ENCODE data around the gene TRAPPC4. TPM values are rescaled to one million over a fixed set of nuclear protein-coding genes. Genes with fewer than 3 reads are reported as not detected.

The TRAPPC4 gene
- total RNA-seq, 1 donor from 2014 or later: 60.1 TPM

GRCh38 chr11:119021631-119022030 lies 3.1 kb downstream of the TRAPPC4 start:
- POLR2A ChIA-PET: interaction anchor here (1.3 kb wide), 1 partner anchor 63 kb away, joined by 12 read pairs; the partner anchor contains the start of gene HMBS
- ATAC-seq (ENCODE audit: low read depth) (no peak), DNase-seq (no peak)
- H3K27me3 Mint-ChIP-seq: no peaks in the 10 kb centered on the region
- no peak overlapping the region for H3K27ac Mint-ChIP-seq
- H3K36me3 Mint-ChIP-seq (ENCODE audit: low read depth): peaks cover 74% of the 10 kb centered on the region
- H3K4me3 Mint-ChIP-seq: no peak overlapping the region
- CTCF ChIA-PET: interaction anchor here (0.7 kb wide), 1 partner anchor 12 kb away, joined by 3 read pairs; no protein-coding TSS in a partner anchor
- H3K9me3 Mint-ChIP-seq: no peaks in the 10 kb centered on the region
- no peak for TF ChIP-seq CTCF (IDR thresholded peaks at IDR 0.05)
- intact Hi-C loops (cut with micrococcal nuclease): no loop called here
- peaks cover 38% of the 10 kb centered on the region for H3K4me1 Mint-ChIP-seq

- Mint-ChIP-seq H3K36me3 (ENCODE audit: low read depth) (peaks cover 62% of the 10 kb centered on the region), H3K27ac (peak overlapping the region; percentile 1), H3K27me3 (no peaks in the 10 kb centered on the region), H3K9me3 (no peaks in the 10 kb centered on the region), H3K4me3 (no peak overlapping the region), H3K4me1 (peaks cover 18% of the 10 kb centered on the region)
- ATAC-seq (ENCODE audit: low read depth) (no peak), DNase-seq (no peak)
- no peak for TF ChIP-seq CTCF (IDR thresholded peaks at IDR 0.05)
- ChIA-PET POLR2A (interaction anchor here (0.6 kb wide), 1 partner anchor 22 kb away, joined by 3 read pairs; no protein-coding TSS in a partner anchor), CTCF (interaction anchor here (1.2 kb wide), 1 partner anchor 9 kb away, joined by 3 read pairs; no protein-coding TSS in a partner anchor)
- intact Hi-C loops (cut with micrococcal nuclease): no loop called here
Observed at GRCh38 chr11:119023741-119024140, 5.2 kb downstream of the TRAPPC4 start.

- DNase-seq: no peak
Observed at GRCh38 chr11:119024430-119025098, 6.0 kb downstream of the TRAPPC4 start.

GRCh38 chr11:119025099-119025473 lies 6.5 kb downstream of the TRAPPC4 start:
- no peak for DNase-seq
- ChIA-PET CTCF (interaction anchor here (0.5 kb wide), 1 partner anchor 156 kb away, joined by 3 read pairs; no protein-coding TSS in a partner anchor), POLR2A (no interaction called here)
- Mint-ChIP-seq H3K27me3 (no peaks in the 10 kb centered on the region), H3K9me3 (no peaks in the 10 kb centered on the region), H3K4me1 (peaks cover 19% of the 10 kb centered on the region), H3K27ac (no peak overlapping the region), H3K36me3 (ENCODE audit: low read depth) (peaks cover 54% of the 10 kb centered on the region), H3K4me3 (no peak overlapping the region)
- no peak for TF ChIP-seq CTCF (IDR thresholded peaks at IDR 0.05)
- intact Hi-C loops (cut with micrococcal nuclease): no loop called here
- no peak for ATAC-seq (ENCODE audit: low read depth)

More at GRCh38 chr11:119024430-119025098, 6.0 kb downstream of the TRAPPC4 start:
- TF ChIP-seq CTCF (IDR thresholded peaks at IDR 0.05): no peak
- H3K27ac Mint-ChIP-seq: no peak overlapping the region
- H3K9me3 Mint-ChIP-seq: no peaks in the 10 kb centered on the region
- H3K36me3 Mint-ChIP-seq (ENCODE audit: low read depth): peaks cover 59% of the 10 kb centered on the region
- ChIA-PET POLR2A (interaction anchor here (0.6 kb wide), 1 partner anchor 22 kb away, joined by 3 read pairs; no protein-coding TSS in a partner anchor), CTCF (interaction anchor here (0.5 to 1.2 kb wide), 2 partner anchors 8 to 156 kb away, joined by 3 read pairs; no protein-coding TSS in a partner anchor)
- H3K27me3 Mint-ChIP-seq: no peaks in the 10 kb centered on the region
- H3K4me1 Mint-ChIP-seq: peaks cover 19% of the 10 kb centered on the region
- intact Hi-C loops (cut with micrococcal nuclease): no loop called here
- ATAC-seq (ENCODE audit: low read depth): no peak
- H3K4me3 Mint-ChIP-seq: no peak overlapping the region

- Mint-ChIP-seq H3K9me3 (no peaks in the 10 kb centered on the region), H3K27me3 (no peaks in the 10 kb centered on the region), H3K36me3 (ENCODE audit: low read depth) (peaks cover 53% of the 10 kb centered on the region), H3K4me3 (no peak overlapping the region), H3K27ac (no peak overlapping the region), H3K4me1 (peaks cover 18% of the 10 kb centered on the region)
- ChIA-PET POLR2A (no interaction called here), CTCF (no interaction called here)
- TF ChIP-seq CTCF (IDR thresholded peaks at IDR 0.05): no peak
- DNase-seq (no peak), ATAC-seq (ENCODE audit: low read depth) (no peak)
- intact Hi-C loops (cut with micrococcal nuclease): no loop called here
Observed at GRCh38 chr11:119025541-119025940, 7.0 kb downstream of the TRAPPC4 start.

All from activated B cell treated with CpG ODN at 0.5 μM for 24 hours (primary cell).